HL-60/S4 treated with retinoic acid at 250 ng/mL for 4 days and 3 days (cell line): ENCODE results near the gene ISOC2.
"Not testable (repeated sequence)": the region's sequence is repeated elsewhere in the genome, so short reads cannot be mapped to it uniquely, and the experiment has no call there.

Experiments used
- in situ Hi-C: fragments of 300-500 bp; cut with MboI; formaldehyde crosslinking; loops from 2 replicates; pipeline ENCODE4 v1.7.0; 2022; ENCODE audit warnings: low sequenced_read_pairs

ISOC2 gene

DNA sequence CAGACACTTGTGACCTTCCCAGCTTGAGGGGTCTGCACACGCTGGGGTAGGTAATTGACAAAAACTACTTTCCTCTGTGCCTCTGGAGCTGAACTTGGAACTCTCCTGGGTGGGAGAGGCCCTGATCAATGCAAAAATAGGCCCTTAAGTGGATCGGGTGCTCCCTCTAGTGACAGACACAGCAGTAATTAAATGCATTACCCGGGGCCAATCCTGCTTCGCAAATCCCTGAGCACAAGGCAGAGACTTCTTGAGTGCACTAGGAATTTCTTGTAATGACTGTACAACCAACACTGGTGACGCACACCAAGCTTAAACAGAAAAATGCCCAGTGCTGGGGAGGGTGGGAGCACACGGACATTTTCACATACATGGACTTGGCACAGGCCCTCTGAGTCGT lies 43.3 kb downstream of the ISOC2 start:
- in situ Hi-C loops, result no loop called here

DNA sequence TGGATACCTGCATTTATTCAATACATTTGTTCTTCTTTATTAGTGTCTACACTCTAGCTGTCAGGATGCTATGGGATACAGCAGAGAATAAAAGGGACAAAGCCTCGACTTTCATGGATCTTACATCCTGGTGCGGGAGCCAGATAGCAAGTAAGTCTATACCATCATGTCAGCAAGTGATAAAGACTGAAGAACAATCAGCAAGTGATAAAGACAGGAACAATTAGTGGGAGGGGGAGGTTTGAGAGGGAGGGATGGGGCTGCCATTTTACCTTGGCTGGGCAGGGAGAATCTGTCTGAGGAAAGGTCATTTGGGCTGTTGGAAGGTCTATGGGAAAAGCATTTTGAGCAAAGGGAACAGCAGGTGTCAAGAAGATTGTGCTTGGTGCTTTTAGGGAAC lies 51.3 kb downstream of the ISOC2 start:
- in situ Hi-C loops, result no loop called here

DNA sequence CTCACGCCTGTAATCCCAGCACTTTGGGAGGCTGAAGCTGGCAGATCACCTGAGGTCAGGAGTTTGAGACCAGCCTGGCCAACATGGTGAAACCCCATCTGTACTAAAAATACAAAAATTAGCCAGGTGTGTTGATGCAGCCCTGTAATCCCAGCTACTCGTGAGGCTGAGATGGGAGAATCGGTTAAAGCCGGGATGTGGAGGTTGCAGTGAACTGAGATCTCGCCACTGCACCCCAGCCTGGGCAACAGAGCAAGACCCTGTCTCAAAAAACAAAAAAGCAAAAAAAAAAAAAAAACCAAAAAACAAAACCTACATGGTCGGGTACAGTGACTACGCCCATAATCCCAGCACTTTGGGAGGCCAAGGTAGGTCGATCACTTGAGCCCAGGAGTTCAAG lies 52.3 kb downstream of the ISOC2 start:
- in situ Hi-C loops, result not testable (repeated sequence)

DNA sequence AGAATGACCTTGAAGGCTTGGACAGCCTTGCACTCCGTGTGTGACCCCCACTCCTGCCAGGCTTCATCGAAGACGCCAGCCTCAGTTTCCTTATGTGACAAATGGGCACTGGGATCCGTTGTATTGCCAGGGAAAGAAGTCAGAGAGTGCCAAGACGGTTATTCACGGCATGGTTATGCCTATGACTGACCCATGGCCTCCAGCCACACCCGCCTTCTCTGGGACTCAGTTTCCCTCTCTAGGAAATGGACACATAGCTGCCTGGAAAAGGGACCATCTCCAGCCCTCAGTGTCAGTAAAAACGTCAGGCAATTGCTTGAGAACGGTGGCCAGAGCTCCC lies 52.9 kb downstream of the ISOC2 start:
- in situ Hi-C loops, result no loop called here

DNA sequence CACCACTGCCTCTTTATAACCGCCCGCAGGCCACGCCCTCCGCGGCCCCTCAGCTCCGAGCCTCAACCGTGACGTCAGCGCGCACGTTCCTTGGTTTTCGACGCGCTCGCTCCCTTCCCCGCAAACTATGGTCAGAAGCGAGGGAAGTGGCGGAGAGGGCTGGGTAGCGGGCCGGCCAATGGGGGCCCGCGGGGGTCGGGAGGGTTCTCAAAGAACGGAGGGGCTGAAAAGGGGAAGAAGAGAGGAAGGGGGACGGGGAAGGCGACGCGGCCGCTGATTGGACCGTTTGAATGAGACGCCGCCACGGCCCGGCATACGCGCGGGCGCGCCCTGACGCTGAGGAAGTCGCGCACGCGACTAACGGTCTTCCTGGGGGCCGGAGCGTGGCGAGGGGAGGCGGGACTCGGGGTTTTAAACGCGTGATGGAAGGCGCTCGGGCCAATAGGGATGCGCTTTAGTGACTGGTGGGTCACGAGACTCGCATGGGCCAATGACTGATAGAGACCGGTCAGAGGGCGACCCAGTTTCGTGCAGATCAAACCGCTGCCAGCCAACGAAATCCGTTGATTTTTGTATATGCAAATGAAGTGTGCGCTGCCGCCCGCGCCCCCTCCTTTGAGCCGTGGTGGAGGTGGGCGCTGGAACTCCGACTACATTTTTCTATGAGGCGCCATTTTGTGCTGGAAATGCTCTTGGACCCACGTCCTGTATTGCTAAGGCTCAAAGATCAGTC lies 53.5 kb downstream of the ISOC2 start:
- in situ Hi-C loops, result no loop called here

DNA sequence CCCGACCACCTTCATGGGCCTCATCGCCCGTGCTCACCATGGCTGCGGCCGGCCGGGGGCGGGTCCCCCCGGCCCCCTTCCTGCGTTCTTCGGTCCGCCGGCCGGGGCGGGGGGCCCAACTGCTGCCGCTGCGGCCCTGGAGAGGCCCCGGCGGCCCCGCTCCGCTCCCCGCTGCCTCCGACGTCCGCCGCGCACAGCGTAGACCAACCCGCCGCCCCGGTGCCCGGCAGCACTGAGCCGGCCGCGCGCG lies 54.0 kb downstream of the ISOC2 start, which contains the start of gene UBE2S:
TSS of gene UBE2S (minus strand) at position 239 of the 250 bp plus-strand sequence. CDS start at position 40, 199 bp downstream.
- in situ Hi-C loops, result not testable (repeated sequence)

DNA sequence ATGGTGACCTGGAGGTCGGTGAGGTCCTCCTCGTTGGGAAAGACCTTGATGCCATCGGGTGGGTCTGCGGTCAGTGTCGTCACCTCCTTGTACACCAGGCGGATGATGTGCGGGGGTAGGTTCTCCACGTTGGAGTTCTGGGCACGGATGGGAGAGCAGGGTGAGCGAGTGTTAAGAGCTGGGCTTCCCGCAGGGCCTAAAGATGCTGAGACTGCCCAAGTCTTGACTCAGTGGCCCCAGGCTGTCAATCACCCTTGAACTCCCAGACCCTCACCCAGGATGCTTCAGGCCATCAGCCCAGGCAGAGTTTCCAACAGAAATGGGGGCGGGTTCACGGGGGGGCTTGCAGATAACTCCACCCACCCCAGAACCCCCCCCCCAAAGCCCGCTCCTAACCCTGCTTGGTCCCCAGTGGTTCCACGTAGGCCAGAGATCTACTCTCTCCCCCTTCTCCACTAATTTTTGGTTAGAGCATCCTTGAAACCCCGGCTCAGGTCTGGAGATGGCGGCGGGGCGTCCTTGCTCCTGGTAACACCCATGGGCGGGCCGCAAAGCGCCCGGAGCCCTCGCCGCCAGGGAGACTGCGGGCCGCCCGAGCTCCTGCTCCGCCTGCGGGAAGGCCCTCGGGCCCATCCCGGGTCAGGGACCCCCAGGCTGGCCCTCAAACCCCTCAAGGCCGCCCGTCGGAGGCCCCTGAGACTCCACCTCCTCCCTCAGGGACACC lies 54.5 kb downstream of the ISOC2 start:
- in situ Hi-C loops, result no loop called here

DNA sequence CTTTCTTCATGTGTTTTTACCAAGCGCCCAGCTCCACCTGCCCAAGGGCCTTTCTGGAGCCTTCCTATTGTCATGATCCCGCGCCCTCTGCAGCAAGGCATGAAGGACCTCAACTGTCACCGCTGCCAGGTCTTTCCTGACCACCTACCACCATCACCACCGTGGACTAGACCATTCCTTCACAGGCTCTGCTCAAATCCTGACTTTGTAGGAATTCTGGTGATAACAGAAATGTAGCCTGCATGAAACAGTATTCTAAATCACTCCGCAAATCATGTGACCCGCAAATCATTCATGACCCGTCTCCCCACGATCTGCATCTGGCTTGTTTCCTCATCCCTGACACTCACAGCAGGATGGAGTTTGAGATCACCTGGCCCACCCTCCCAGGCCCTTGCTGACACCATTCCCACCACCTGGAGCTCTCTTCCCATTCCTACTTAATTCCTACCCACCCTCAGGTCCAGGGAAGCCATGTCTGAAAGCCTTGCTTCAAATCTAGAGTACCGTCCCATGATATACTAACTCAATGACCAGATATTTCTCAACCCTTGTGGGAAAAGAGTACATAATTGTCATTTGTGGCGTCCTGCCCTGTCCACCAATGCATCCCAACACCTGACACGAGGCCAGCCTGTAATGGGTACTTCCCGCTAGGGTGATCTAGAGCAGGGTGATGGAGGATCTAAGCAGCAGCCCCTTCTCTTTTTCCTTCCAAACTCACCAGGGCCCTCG lies 55.2 kb downstream of the ISOC2 start:
- in situ Hi-C loops, result no loop called here

DNA sequence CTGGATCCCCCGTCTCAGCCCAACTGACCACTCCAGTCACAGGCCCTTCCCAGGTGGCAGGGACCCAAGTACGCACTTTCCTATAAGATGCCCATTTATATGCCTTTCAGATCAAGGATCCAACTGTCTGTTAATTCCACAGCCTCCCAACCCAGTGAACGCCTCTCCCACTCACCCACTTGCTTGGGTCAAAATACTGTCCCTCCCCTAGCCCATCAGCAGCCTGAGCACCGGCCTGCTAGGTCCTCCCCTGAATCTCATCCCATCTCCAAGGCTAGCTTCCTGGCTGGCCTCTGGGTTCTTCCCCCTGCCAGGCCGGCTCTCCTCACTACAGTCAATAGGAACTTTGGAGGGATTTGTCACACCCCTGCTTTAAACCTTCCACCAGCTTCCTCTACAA lies 55.8 kb downstream of the ISOC2 start:
- in situ Hi-C loops, result no loop called here
